Activated T-helper 17 cell treated with anti-CD3 and anti-CD28 coated beads, Interleukin-2, amount 50 U/mL, for 72 hours (primary cell): ENCODE results near the gene ALDH5A1. TPM values are rescaled to one million over a fixed set of nuclear protein-coding genes. Genes with fewer than 3 reads are reported as not detected.

Experiments used
- ATAC-seq: fragments of 150-1000 bp; cut with Tn5 transposase; replicated peaks from 2 replicates; pipeline ENCODE4 v1.10.0; 2021; ENCODE audit warnings: mild to moderate bottlenecking, moderate library complexity
- H3K27ac Mint-ChIP-seq: one replicate; pipeline ENCODE4 v1.8.0; 2022; ENCODE audit warnings: mixed read lengths
- H3K27me3 Mint-ChIP-seq: one replicate; pipeline ENCODE4 v1.8.0; 2022; ENCODE audit warnings: mixed read lengths
- H3K36me3 Mint-ChIP-seq: one replicate; pipeline ENCODE4 v1.8.0; 2022; ENCODE audit warnings: low read depth, mild to moderate bottlenecking, mixed read lengths
- H3K4me1 Mint-ChIP-seq: one replicate; pipeline ENCODE4 v1.8.0; 2022; ENCODE audit warnings: mixed read lengths
- H3K4me3 Mint-ChIP-seq: one replicate; pipeline ENCODE4 v1.8.0; 2022; ENCODE audit warnings: mild to moderate bottlenecking, mixed read lengths
- H3K9me3 Mint-ChIP-seq: one replicate; pipeline ENCODE4 v1.8.0; 2022; ENCODE audit warnings: mixed read lengths
- total RNA-seq, 2 donors: library from RNA; stranded (reverse); gene quantifications; one replicate each; pipeline ENCODE4 v1.2.3, GENCODE V29; 2022

ALDH5A1 gene
- total RNA-seq, 2 donors from 2014 or later: 4.5 to 6.4 TPM

GRCh38 chr6:24529985-24530384, 35.2 kb downstream of the ALDH5A1 start:
- H3K4me1 Mint-ChIP-seq: no peaks in the 10 kb centered on the region
- no peak overlapping the region for H3K4me3 Mint-ChIP-seq
- H3K27me3 Mint-ChIP-seq: no peaks in the 10 kb centered on the region
- H3K27ac Mint-ChIP-seq: no peak overlapping the region
- peaks cover 9% of the 10 kb centered on the region for H3K36me3 Mint-ChIP-seq
- ATAC-seq: no peak
- no peaks in the 10 kb centered on the region for H3K9me3 Mint-ChIP-seq

GRCh38 chr6:24534329-24534728, 39.6 kb downstream of the ALDH5A1 start:
- Mint-ChIP-seq H3K9me3 (no peaks in the 10 kb centered on the region), H3K27me3 (no peaks in the 10 kb centered on the region), H3K36me3 (peaks cover 9% of the 10 kb centered on the region), H3K4me3 (no peak overlapping the region), H3K27ac (no peak overlapping the region), H3K4me1 (no peaks in the 10 kb centered on the region)
- ATAC-seq: no peak

GRCh38 chr6:24535210-24535609, 40.4 kb downstream of the ALDH5A1 start:
- no peak overlapping the region for H3K27ac Mint-ChIP-seq
- ATAC-seq: no peak
- H3K4me3 Mint-ChIP-seq: no peak overlapping the region
- peaks cover 9% of the 10 kb centered on the region for H3K36me3 Mint-ChIP-seq
- H3K9me3 Mint-ChIP-seq: no peaks in the 10 kb centered on the region
- H3K27me3 Mint-ChIP-seq: no peaks in the 10 kb centered on the region
- H3K4me1 Mint-ChIP-seq: no peaks in the 10 kb centered on the region

- Mint-ChIP-seq H3K4me3 (no peak overlapping the region), H3K36me3 (peaks cover 9% of the 10 kb centered on the region), H3K27ac (no peak overlapping the region), H3K9me3 (no peaks in the 10 kb centered on the region), H3K4me1 (no peaks in the 10 kb centered on the region), H3K27me3 (no peaks in the 10 kb centered on the region)
- ATAC-seq: no peak
Observed at GRCh38 chr6:24536466-24536865, 41.7 kb downstream of the ALDH5A1 start.

GRCh38 chr6:24537082-24537699, 42.4 kb downstream of the ALDH5A1 start:
- Mint-ChIP-seq H3K4me3 (no peak overlapping the region), H3K27ac (no peak overlapping the region), H3K27me3 (no peaks in the 10 kb centered on the region), H3K9me3 (no peaks in the 10 kb centered on the region), H3K4me1 (no peaks in the 10 kb centered on the region), H3K36me3 (peaks cover 9% of the 10 kb centered on the region)
- no peak for ATAC-seq

GRCh38 chr6:24537771-24538385, 43.1 kb downstream of the ALDH5A1 start:
- Mint-ChIP-seq H3K9me3 (no peaks in the 10 kb centered on the region), H3K27ac (no peak overlapping the region), H3K4me3 (no peak overlapping the region)

GRCh38 chr6:24539416-24539815, 44.6 kb downstream of the ALDH5A1 start:
- ATAC-seq: no peak
- no peaks in the 10 kb centered on the region for H3K27me3 Mint-ChIP-seq

More at GRCh38 chr6:24537771-24538385, 43.1 kb downstream of the ALDH5A1 start:
- Mint-ChIP-seq H3K27me3 (no peaks in the 10 kb centered on the region), H3K4me1 (no peaks in the 10 kb centered on the region), H3K36me3 (peaks cover 5% of the 10 kb centered on the region)
- ATAC-seq: no peak

GRCh38 chr6:24540197-24540596, 45.4 kb downstream of the ALDH5A1 start:
- no peak for ATAC-seq
- H3K27me3 Mint-ChIP-seq: no peaks in the 10 kb centered on the region
- no peak overlapping the region for H3K27ac Mint-ChIP-seq

More at GRCh38 chr6:24539416-24539815, 44.6 kb downstream of the ALDH5A1 start:
- Mint-ChIP-seq H3K4me3 (no peak overlapping the region), H3K4me1 (no peaks in the 10 kb centered on the region), H3K27ac (peak overlapping the region; percentile 29), H3K36me3 (no peaks in the 10 kb centered on the region), H3K9me3 (no peaks in the 10 kb centered on the region)

GRCh38 chr6:24543683-24544082, 48.9 kb downstream of the ALDH5A1 start:
- H3K27ac Mint-ChIP-seq: no peak overlapping the region
- H3K27me3 Mint-ChIP-seq: peaks cover 14% of the 10 kb centered on the region
- no peaks in the 10 kb centered on the region for H3K36me3 Mint-ChIP-seq
- H3K4me3 Mint-ChIP-seq: no peak overlapping the region
- H3K4me1 Mint-ChIP-seq: no peaks in the 10 kb centered on the region
- ATAC-seq: no peak
- H3K9me3 Mint-ChIP-seq: no peaks in the 10 kb centered on the region

More at GRCh38 chr6:24540197-24540596, 45.4 kb downstream of the ALDH5A1 start:
- H3K9me3 Mint-ChIP-seq: no peaks in the 10 kb centered on the region
- no peaks in the 10 kb centered on the region for H3K4me1 Mint-ChIP-seq
- no peak overlapping the region for H3K4me3 Mint-ChIP-seq
- no peaks in the 10 kb centered on the region for H3K36me3 Mint-ChIP-seq

- Mint-ChIP-seq H3K36me3 (no peaks in the 10 kb centered on the region), H3K9me3 (no peaks in the 10 kb centered on the region), H3K27ac (no peak overlapping the region), H3K4me3 (no peak overlapping the region), H3K4me1 (no peaks in the 10 kb centered on the region), H3K27me3 (peaks cover 14% of the 10 kb centered on the region)
- ATAC-seq: no peak
Observed at GRCh38 chr6:24545183-24545582, 50.4 kb downstream of the ALDH5A1 start.

- peaks cover 14% of the 10 kb centered on the region for H3K27me3 Mint-ChIP-seq
- H3K4me1 Mint-ChIP-seq: no peaks in the 10 kb centered on the region
- no peak for ATAC-seq
- no peak overlapping the region for H3K27ac Mint-ChIP-seq
- H3K36me3 Mint-ChIP-seq: no peaks in the 10 kb centered on the region
- no peaks in the 10 kb centered on the region for H3K9me3 Mint-ChIP-seq
- no peak overlapping the region for H3K4me3 Mint-ChIP-seq
Observed at GRCh38 chr6:24545691-24546090, 50.9 kb downstream of the ALDH5A1 start.

GRCh38 chr6:24546439-24546838, 51.7 kb downstream of the ALDH5A1 start:
- no peak overlapping the region for H3K27ac Mint-ChIP-seq
- no peaks in the 10 kb centered on the region for H3K4me1 Mint-ChIP-seq
- peaks cover 14% of the 10 kb centered on the region for H3K27me3 Mint-ChIP-seq
- ATAC-seq: no peak
- no peak overlapping the region for H3K4me3 Mint-ChIP-seq
- H3K36me3 Mint-ChIP-seq: no peaks in the 10 kb centered on the region
- no peaks in the 10 kb centered on the region for H3K9me3 Mint-ChIP-seq

GRCh38 chr6:24547243-24547642, 52.5 kb downstream of the ALDH5A1 start:
- Mint-ChIP-seq H3K4me1 (no peaks in the 10 kb centered on the region), H3K9me3 (no peaks in the 10 kb centered on the region), H3K27me3 (peaks cover 14% of the 10 kb centered on the region), H3K36me3 (no peaks in the 10 kb centered on the region), H3K27ac (no peak overlapping the region), H3K4me3 (no peak overlapping the region)
- ATAC-seq: peak; percentile 51

- Mint-ChIP-seq H3K4me1 (no peaks in the 10 kb centered on the region), H3K36me3 (no peaks in the 10 kb centered on the region), H3K27ac (no peak overlapping the region), H3K4me3 (no peak overlapping the region), H3K9me3 (no peaks in the 10 kb centered on the region), H3K27me3 (peaks cover 14% of the 10 kb centered on the region)
- ATAC-seq: no peak
Observed at GRCh38 chr6:24549158-24549557, 54.4 kb downstream of the ALDH5A1 start.

GRCh38 chr6:24549674-24550353, 55.0 kb downstream of the ALDH5A1 start:
- Mint-ChIP-seq H3K9me3 (no peaks in the 10 kb centered on the region), H3K36me3 (no peaks in the 10 kb centered on the region), H3K27ac (no peak overlapping the region), H3K4me1 (no peaks in the 10 kb centered on the region), H3K27me3 (peaks cover 14% of the 10 kb centered on the region), H3K4me3 (no peak overlapping the region)
- no peak for ATAC-seq
